ENCODE measurements around the gene C5orf15.

Gene C5orf15

GRCh38 chr5:133985540-133986180 lies 17.2 kb upstream of the C5orf15 start:
- Histone ChIP-seq H3K4me1 (ENCODE audit: low read length) (no peaks in the 10 kb centered on the region), H3K9ac (ENCODE audit: low read length) (no peak overlapping the region), H2AFZ (ENCODE audit: low read depth, low read length) (no peak overlapping the region), H4K20me1 (ENCODE audit: insufficient read depth, low read length) (peaks cover 5% of the 10 kb centered on the region; the same call in 1 of the 2 replicates), H3K4me2 (ENCODE audit: low read length) (no peak overlapping the region), H3K9me3 (ENCODE audit: insufficient read depth, low read length) (no peaks in the 10 kb centered on the region), H3K36me3 (replicated peaks; ENCODE audit: low read depth, low read length) (peaks cover 23% of the 10 kb centered on the region), H3K4me3 (ENCODE audit: low read length) (no peak overlapping the region), H3K79me2 (ENCODE audit: low read length) (peaks cover 68% of the 10 kb centered on the region), H3K27ac (ENCODE audit: low read length) (no peak overlapping the region), H3K27me3 (ENCODE audit: low read depth, low read length) (no peaks in the 10 kb centered on the region)
- TF ChIP-seq EZH2phosphoT487 (IDR thresholded peaks at IDR 0.05; ENCODE audit: low read depth), result no peak
- TF ChIP-seq CTCF (IDR thresholded peaks at IDR 0.05; ENCODE audit: low read depth, low read length), result no peak

GRCh38 chr5:133983674-133984073 lies 15.2 kb upstream of the C5orf15 start:
- peaks cover 62% of the 10 kb centered on the region for H3K79me2 ChIP-seq (ENCODE audit: low read length)
- peaks cover 5% of the 10 kb centered on the region for H3K4me1 ChIP-seq (ENCODE audit: low read length)
- H4K20me1 ChIP-seq (ENCODE audit: insufficient read depth, low read length), result no peaks in the 10 kb centered on the region
- no peak overlapping the region for H2AFZ ChIP-seq (ENCODE audit: low read depth, low read length)
- no peak overlapping the region for H3K4me2 ChIP-seq (ENCODE audit: low read length)
- H3K9ac ChIP-seq (ENCODE audit: low read length), result no peak overlapping the region
- no peaks in the 10 kb centered on the region for H3K27me3 ChIP-seq (ENCODE audit: low read depth, low read length)
- TF ChIP-seq EZH2phosphoT487 (IDR thresholded peaks at IDR 0.05; ENCODE audit: low read depth) (no peak), CTCF (IDR thresholded peaks at IDR 0.05; ENCODE audit: low read depth, low read length) (no peak)
- no peak overlapping the region for H3K27ac ChIP-seq (ENCODE audit: low read length)
- no peaks in the 10 kb centered on the region for H3K9me3 ChIP-seq (ENCODE audit: insufficient read depth, low read length)
- peaks cover 17% of the 10 kb centered on the region for H3K36me3 ChIP-seq (replicated peaks; ENCODE audit: low read depth, low read length)
- H3K4me3 ChIP-seq (ENCODE audit: low read length), result no peak overlapping the region

- Histone ChIP-seq H3K9ac (ENCODE audit: low read length) (no peak overlapping the region), H3K9me3 (ENCODE audit: insufficient read depth, low read length) (no peaks in the 10 kb centered on the region), H2AFZ (ENCODE audit: low read depth, low read length) (no peak overlapping the region), H3K79me2 (ENCODE audit: low read length) (peaks cover 63% of the 10 kb centered on the region), H3K27ac (ENCODE audit: low read length) (no peak overlapping the region), H3K36me3 (replicated peaks; ENCODE audit: low read depth, low read length) (peaks cover 11% of the 10 kb centered on the region), H3K27me3 (ENCODE audit: low read depth, low read length) (no peaks in the 10 kb centered on the region), H4K20me1 (ENCODE audit: insufficient read depth, low read length) (no peaks in the 10 kb centered on the region), H3K4me2 (ENCODE audit: low read length) (no peak overlapping the region), H3K4me1 (ENCODE audit: low read length) (peaks cover 25% of the 10 kb centered on the region), H3K4me3 (ENCODE audit: low read length) (no peak overlapping the region)
- TF ChIP-seq CTCF (IDR thresholded peaks at IDR 0.05; ENCODE audit: low read depth, low read length) (no peak), EZH2phosphoT487 (IDR thresholded peaks at IDR 0.05; ENCODE audit: low read depth) (no peak)
These were observed 13.3 kb upstream of the C5orf15 start for GRCh38 chr5:133981714-133982113.

- Histone ChIP-seq H3K9me3 (ENCODE audit: insufficient read depth, low read length) (no peaks in the 10 kb centered on the region), H3K27me3 (ENCODE audit: low read depth, low read length) (no peaks in the 10 kb centered on the region), H3K4me3 (ENCODE audit: low read length) (no peak overlapping the region), H4K20me1 (ENCODE audit: insufficient read depth, low read length) (no peaks in the 10 kb centered on the region), H2AFZ (ENCODE audit: low read depth, low read length) (no peak overlapping the region), H3K4me2 (ENCODE audit: low read length) (no peak overlapping the region), H3K36me3 (replicated peaks; ENCODE audit: low read depth, low read length) (peaks cover 6% of the 10 kb centered on the region), H3K79me2 (ENCODE audit: low read length) (peaks cover 52% of the 10 kb centered on the region), H3K9ac (ENCODE audit: low read length) (no peak overlapping the region), H3K27ac (ENCODE audit: low read length) (no peak overlapping the region), H3K4me1 (ENCODE audit: low read length) (peaks cover 29% of the 10 kb centered on the region)
- TF ChIP-seq CTCF (IDR thresholded peaks at IDR 0.05; ENCODE audit: low read depth, low read length), result no peak
- TF ChIP-seq EZH2phosphoT487 (IDR thresholded peaks at IDR 0.05; ENCODE audit: low read depth), result no peak
These were observed 12.2 kb upstream of the C5orf15 start for GRCh38 chr5:133980652-133981051.
